Measurements from ENCODE around the gene JMJD4. TPM values are rescaled to one million over a fixed set of nuclear protein-coding genes. Genes with fewer than 3 reads are reported as not detected.

Gene JMJD4
- 32.0 and 37.2 TPM in 2 replicates for total RNA-seq

GRCh38 chr1:227734856-227735538 is at the start of gene JMJD4, which contains the start of gene SNAP47:
Gene JMJD4 (minus strand): TSS chr1:227735302. CDS start chr1:227735273, 29 bp downstream.
Gene SNAP47 (plus strand): TSS chr1:227735435. CDS start chr1:227747737, 12,302 bp downstream.

Other genes with a start within 250 kb of the JMJD4 start
- 3.5 and 4.1 TPM in 2 replicates for gene ZNF678, start 171.7 kb downstream of the JMJD4 start, total RNA-seq
- 48.8 and 51.8 TPM in 2 replicates for gene SNAP47, start 133 bp upstream of the JMJD4 start, total RNA-seq
- not detected in 2 replicates for gene PRSS38, start 80.4 kb upstream of the JMJD4 start, total RNA-seq
- 0.37 and 0.43 TPM in 2 replicates for gene WNT9A, start 212.6 kb upstream of the JMJD4 start, total RNA-seq